MM.1S (cell line): ENCODE results near the gene AGBL1.

Experiments
- DNase-seq: peaks from one replicate; pipeline ENCODE4 v3.0.0-alpha.2; 2015
- H2AFZ ChIP-seq: fragments of 300-600 bp; sonication (generic); 2 replicates; pipeline ENCODE4 v1.6.0; 2016; ENCODE audit warnings: antibody characterized with exemption, low read length
- H3F3A ChIP-seq: fragments of 300-600 bp; sonication (generic); 2 replicates; pipeline ENCODE4 v1.6.1; 2016; ENCODE audit warnings: mild to moderate bottlenecking, antibody characterized with exemption, low read length, moderate library complexity, mixed read lengths; ENCODE audit not compliant: insufficient read depth
- H3K27ac ChIP-seq: fragments of 300-600 bp; sonication (generic); 2 replicates; pipeline ENCODE4 v1.5.1; 2016; ENCODE audit warnings: mild to moderate bottlenecking, low read length
- H3K27me3 ChIP-seq: fragments of 300-600 bp; sonication (generic); replicated peaks from 2 replicates; pipeline ENCODE4 v1.6.0; 2016; ENCODE audit warnings: low read length; ENCODE audit not compliant: insufficient read depth
- H3K36me3 ChIP-seq: fragments of 300-600 bp; sonication (generic); replicated peaks from 2 replicates; pipeline ENCODE4 v1.6.1; 2016; ENCODE audit warnings: mild to moderate bottlenecking, low read length, mixed read lengths; ENCODE audit not compliant: insufficient read depth
- H3K4me1 ChIP-seq: fragments of 300-600 bp; sonication (generic); 2 replicates; pipeline ENCODE4 v1.6.1; 2016; ENCODE audit warnings: low read length, mixed read lengths
- H3K4me2 ChIP-seq: fragments of 300-600 bp; sonication (generic); 2 replicates; pipeline ENCODE4 v1.6.0; 2016; ENCODE audit warnings: low read depth, low read length
- H3K4me3 ChIP-seq: fragments of 300-600 bp; sonication (generic); 2 replicates; pipeline ENCODE4 v1.5.1; 2016; ENCODE audit warnings: low read length, mixed read lengths
- H3K79me2 ChIP-seq: fragments of 300-600 bp; sonication (generic); 2 replicates; pipeline ENCODE4 v1.6.1; 2016; ENCODE audit warnings: mixed run types, low read length, mixed read lengths
- H3K9ac ChIP-seq: fragments of 300-600 bp; sonication (generic); 2 replicates; pipeline ENCODE4 v1.6.1; 2016; ENCODE audit warnings: low read length, mixed read lengths
- H3K9me2 ChIP-seq: fragments of 300-600 bp; sonication (generic); replicated peaks from 2 replicates; pipeline ENCODE4 v1.6.1; 2016; ENCODE audit warnings: mild to moderate bottlenecking, low read length, mixed read lengths; ENCODE audit not compliant: insufficient read depth
- H3K9me3 ChIP-seq: fragments of 300-600 bp; sonication (generic); replicated peaks from 2 replicates; pipeline ENCODE4 v1.6.1; 2016; ENCODE audit warnings: mild to moderate bottlenecking, low read length, mixed read lengths; ENCODE audit not compliant: insufficient read depth
- H4K20me1 ChIP-seq: fragments of 300-600 bp; sonication (generic); 2 replicates; pipeline ENCODE4 v1.6.1; 2016; ENCODE audit warnings: mild to moderate bottlenecking, low read length, moderate library complexity, mixed read lengths; ENCODE audit not compliant: insufficient read depth
- CTCF ChIP-seq: fragments of 300-600 bp; sonication (generic); IDR thresholded peaks from 2 replicates; pipeline ENCODE4 v1.5.1; 2016; ENCODE audit warnings: antibody characterized with exemption, low read length, mixed read lengths
- EZH2 ChIP-seq: fragments of 300-600 bp; sonication (generic); optimal IDR thresholded peaks from 2 replicates; pipeline ENCODE3; 2017; ENCODE audit warnings: low read depth, mild to moderate bottlenecking, antibody characterized with exemption, low read length, mixed read lengths
- EZH2phosphoT487 ChIP-seq: fragments of 300-600 bp; sonication (generic); IDR thresholded peaks from 2 replicates; pipeline ENCODE4 v1.6.1; 2018; ENCODE audit warnings: antibody characterized with exemption, low read length

Gene AGBL1

DNA sequence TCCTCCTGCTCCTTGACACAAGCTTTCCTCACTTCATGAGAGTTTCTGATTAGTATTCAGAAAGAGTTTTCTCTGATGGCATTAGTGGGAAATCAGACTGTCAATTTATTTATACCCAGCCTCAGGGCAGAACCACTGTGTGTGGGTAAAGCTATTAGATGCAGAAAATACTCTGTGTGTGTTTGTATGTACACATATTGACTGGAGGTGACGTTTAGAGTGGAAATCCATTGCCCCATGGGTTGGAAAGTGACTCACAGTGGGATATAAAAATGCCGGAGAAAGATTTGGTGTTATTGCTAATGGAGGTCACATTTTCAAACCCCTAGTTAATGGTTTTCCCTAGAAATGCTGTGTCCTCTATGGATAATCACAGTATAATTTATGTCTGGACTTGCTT is 577.6 kb downstream of the AGBL1 start:
- Histone ChIP-seq H3K27me3 (no peaks in the 10 kb centered on the region), H4K20me1 (no peaks in the 10 kb centered on the region), H3K36me3 (no peaks in the 10 kb centered on the region), H3K79me2 (no peaks in the 10 kb centered on the region), H3K4me2 (no peak overlapping the region), H3K9ac (no peak overlapping the region), H3F3A (no peaks in the 10 kb centered on the region), H3K27ac (no peak overlapping the region), H3K4me1 (peaks cover 8% of the 10 kb centered on the region), H2AFZ (no peak overlapping the region), H3K9me3 (no peaks in the 10 kb centered on the region), H3K9me2 (no peaks in the 10 kb centered on the region), H3K4me3 (no peak overlapping the region)
- no peak for TF ChIP-seq CTCF
- TF ChIP-seq EZH2phosphoT487 = no peak
- TF ChIP-seq EZH2 = no peak
- DNase-seq = no peak

- Histone ChIP-seq H3K79me2 (no peaks in the 10 kb centered on the region), H3K27me3 (no peaks in the 10 kb centered on the region), H3K4me1 (no peaks in the 10 kb centered on the region), H3K4me3 (no peak overlapping the region), H4K20me1 (no peaks in the 10 kb centered on the region), H3K27ac (no peak overlapping the region), H3K36me3 (no peaks in the 10 kb centered on the region), H3K9me2 (no peaks in the 10 kb centered on the region), H3K4me2 (no peak overlapping the region), H3F3A (no peaks in the 10 kb centered on the region), H3K9me3 (no peaks in the 10 kb centered on the region), H3K9ac (no peak overlapping the region), H2AFZ (no peak overlapping the region)
- TF ChIP-seq EZH2 (no peak), EZH2phosphoT487 (no peak), CTCF (no peak)
- no peak for DNase-seq
These were observed 580.2 kb downstream of the AGBL1 start for GRCh38 chr15:86659724-86660411.

- Histone ChIP-seq H2AFZ (no peak overlapping the region), H3K4me3 (no peak overlapping the region), H3K9me2 (no peaks in the 10 kb centered on the region), H3K4me2 (no peak overlapping the region), H3K4me1 (no peaks in the 10 kb centered on the region), H4K20me1 (no peaks in the 10 kb centered on the region), H3K36me3 (no peaks in the 10 kb centered on the region), H3K9ac (no peak overlapping the region), H3K27me3 (no peaks in the 10 kb centered on the region), H3K27ac (no peak overlapping the region), H3F3A (no peaks in the 10 kb centered on the region), H3K9me3 (no peaks in the 10 kb centered on the region), H3K79me2 (no peaks in the 10 kb centered on the region)
- no peak for DNase-seq
- TF ChIP-seq CTCF = no peak
- no peak for TF ChIP-seq EZH2phosphoT487
- no peak for TF ChIP-seq EZH2
These were observed 581.9 kb downstream of the AGBL1 start for GRCh38 chr15:86661580-86661979.
